HG02970 (cell line): Measurements from ENCODE around the gene CEP70.
"Not testable (repeated sequence)": the region's sequence is repeated elsewhere in the genome, so short reads cannot be mapped to it uniquely, and the experiment has no call there.

Experiments
- ATAC-seq: cut with Tn5 transposase; IDR thresholded peaks from one replicate; pipeline ENCODE4 v1.9.1; 2021; ENCODE audit warnings: mild to moderate bottlenecking, moderate library complexity, moderate number of reproducible peaks; ENCODE audit not compliant: unreplicated experiment, low FRiP score

The CEP70 gene, protein sequence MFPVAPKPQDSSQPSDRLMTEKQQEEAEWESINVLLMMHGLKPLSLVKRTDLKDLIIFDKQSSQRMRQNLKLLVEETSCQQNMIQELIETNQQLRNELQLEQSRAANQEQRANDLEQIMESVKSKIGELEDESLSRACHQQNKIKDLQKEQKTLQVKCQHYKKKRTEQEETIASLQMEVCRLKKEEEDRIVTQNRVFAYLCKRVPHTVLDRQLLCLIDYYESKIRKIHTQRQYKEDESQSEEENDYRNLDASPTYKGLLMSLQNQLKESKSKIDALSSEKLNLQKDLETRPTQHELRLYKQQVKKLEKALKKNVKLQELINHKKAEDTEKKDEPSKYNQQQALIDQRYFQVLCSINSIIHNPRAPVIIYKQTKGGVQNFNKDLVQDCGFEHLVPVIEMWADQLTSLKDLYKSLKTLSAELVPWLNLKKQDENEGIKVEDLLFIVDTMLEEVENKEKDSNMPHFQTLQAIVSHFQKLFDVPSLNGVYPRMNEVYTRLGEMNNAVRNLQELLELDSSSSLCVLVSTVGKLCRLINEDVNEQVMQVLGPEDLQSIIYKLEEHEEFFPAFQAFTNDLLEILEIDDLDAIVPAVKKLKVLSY

DNA sequence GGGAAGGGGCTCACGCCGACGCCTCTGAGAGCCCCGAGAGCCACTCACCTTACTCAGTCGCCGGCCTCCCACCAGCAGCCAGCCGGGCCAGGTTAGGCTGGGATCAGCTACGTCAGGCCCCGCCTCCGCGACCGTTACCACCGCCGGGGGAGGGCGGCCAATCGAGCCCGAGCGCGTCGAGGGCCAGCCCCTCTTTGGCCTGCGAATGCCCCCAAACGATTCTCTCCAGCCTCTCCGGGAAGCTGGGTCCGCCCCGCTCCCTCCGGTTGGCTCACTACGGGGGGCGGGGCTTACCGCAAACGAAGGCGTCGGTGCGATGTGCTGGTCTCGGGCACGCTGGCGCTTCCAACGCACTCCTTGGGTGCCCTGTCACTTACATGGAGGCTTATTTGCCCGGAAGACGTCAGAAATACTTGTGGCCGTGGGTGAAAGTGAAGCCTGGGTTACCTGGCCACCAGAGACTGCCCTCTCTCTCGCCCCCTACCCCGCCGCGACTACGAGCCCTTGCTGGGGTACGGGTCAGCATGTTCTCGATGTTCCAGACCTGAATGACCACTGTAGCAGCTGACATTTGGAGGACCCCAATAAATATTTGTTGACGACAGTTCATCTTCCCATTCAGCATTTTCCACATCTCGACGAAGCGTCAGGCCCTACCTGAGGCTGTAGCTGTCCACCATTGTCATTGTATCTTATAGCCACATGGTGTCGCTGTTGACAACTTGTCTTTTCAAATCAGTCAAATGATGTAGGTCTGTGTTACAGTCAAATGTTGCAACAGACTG is at the start of gene CEP70:
Gene CEP70 (minus strand): TSS at position 111 of the 785 bp plus-strand sequence. CDS start 21,333 bp downstream, outside the sequence.
- peak; percentile 86 for ATAC-seq

DNA sequence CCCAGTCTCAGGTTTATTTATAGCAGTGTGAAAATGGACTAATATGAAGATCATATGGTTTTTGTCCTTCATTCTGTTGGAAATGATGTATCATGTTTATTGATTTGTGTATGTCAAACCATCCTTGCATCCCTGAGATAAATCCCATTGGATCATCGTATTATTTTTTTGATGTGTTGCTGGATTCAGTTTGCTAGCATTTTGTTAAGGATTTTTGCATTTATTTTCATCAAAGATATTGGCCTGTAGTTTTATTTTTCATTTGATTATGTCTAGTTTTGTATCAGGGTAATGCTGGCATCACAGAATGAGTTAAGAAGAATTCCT is 48.8 kb upstream of the CEP70 start:
- no peak for ATAC-seq

DNA sequence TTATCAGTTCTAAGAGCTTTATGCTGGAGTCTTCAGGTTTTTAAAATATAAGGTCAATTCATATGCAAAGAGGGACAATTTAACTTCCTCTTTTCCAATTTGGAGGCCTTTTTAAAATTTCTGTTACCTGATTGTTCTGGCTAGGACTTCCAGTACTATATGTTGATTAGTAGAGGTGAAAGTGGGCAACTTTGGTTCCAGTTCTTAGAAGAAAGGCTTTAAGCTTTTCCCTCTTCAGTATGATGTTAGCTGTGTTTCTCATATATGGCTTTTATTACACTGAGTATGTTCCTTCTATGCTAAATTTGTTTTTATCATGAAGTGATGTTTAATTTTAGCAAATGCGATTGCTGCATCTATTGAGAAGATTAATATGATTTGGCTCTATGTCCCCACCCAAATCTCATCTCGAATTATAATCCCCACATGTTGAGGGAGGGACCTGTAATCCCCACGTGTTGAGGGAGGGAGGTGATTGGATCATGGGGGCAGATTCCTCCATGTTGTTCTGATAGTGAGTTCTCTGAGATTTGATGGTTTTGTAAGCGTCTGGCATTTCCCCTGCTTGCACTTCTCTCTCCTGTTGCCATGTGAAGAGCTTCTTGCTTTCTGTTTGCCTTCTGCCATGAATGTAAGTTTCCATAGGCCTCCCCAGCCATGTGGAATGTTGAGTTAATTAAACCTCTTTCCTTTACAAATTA is 48.3 kb upstream of the CEP70 start:
- ATAC-seq, result no peak

DNA sequence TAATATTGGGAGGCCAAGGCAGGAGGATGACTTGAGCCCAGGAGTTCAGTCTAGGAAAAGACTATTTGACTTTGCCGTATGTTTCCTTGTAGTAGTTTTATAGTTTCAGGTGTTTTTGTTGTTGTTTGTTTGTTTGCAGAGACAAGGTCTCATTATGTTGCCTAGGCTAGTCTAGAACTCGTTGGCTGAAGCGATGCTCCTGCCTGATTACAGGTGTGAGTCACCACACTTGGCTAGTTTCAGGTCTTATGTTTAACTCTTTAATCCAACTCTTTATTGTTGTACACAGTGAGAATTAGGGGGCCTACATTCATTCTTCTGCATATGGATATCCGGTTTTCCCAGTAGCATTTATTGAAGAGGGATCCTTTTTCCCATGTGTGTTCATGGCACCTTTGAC is 46.5 kb upstream of the CEP70 start:
- no peak for ATAC-seq

DNA sequence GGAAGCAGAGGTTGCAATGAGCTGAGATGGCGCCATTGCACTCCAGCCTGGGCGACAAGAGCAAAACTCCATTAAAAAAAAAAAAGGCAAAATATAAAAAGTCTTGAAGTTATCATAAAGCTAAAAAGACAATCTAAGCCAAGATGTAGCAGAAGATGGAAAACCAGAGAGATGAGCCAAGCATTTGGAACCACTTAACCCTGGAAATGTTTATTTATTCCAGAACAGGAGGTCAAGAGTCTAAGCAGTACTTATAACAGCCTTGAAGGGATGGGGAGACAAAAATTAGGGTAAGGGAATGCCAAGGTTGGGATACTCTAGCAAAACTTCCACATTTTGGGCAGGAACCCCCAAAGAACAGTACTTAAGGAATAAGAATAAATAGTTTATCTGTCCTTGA is 44.6 kb upstream of the CEP70 start:
- no peak for ATAC-seq

DNA sequence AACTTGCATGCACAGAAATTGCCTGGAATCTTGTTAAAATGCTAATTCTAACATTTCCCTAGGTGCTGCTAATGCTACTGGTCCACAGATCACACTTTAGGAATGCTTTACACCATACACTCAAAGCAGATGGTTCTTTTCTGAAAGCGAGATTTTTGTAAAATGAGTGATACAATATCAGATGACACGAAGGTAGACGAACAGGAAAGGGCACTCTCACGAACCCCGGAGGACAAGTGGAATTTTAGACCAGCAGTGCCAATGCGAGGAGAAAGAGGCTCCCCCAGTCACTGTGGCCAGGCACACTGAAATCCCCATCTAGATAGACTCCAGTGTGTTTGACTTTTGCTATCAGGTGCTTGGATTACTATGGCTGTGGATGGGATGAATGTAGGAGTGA is 35.5 kb upstream of the CEP70 start:
- ATAC-seq, result no peak

DNA sequence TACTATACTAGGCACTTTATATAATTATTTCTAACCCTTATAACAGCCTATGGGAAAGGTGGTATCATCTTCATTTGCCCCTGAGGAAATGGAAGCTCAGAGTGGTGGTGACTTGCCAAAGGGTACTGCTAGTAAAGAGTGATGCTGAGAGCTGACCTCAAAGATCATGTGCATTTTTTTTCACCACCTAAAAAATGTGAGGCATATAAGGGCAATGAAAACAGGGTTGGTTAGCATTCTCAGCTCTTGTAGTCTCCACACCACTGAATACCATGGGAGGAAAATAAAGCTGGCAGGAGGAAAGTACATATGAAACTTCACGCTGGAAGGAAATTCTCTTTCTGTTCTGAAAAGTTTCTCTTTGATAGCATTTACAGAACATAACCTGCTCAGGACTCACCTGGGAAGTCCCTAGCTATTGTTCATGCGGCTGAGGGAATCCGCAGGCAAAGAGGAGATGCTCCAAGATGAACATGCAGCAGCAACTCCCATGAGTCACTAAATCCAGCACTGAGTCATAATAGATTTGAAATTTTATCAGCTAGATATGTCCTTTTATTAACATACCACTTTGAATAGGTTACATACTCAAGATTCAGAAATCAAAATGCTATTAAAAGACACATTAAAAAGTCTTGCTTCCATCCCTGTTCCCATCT is 31.8 kb upstream of the CEP70 start:
- no peak for ATAC-seq

DNA sequence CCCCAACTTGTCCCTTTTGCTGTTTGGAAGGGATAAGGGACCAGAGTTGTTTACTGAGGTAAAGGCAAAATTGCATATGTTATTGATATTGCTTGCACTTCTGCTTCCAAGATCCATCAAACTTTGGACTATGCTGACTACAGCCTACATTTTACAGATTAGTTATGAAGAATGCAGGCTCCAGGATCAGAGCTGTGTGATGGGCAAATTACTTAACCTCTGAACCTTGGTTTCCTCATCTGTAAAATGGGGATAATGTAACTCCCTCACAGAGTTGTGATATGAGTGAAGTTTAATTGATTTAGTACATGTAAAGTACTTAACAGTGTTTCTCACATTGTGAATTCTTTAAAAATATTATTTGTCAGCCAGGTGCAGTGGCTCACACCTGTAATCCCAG is 30.5 kb upstream of the CEP70 start:
- ATAC-seq, result no peak

DNA sequence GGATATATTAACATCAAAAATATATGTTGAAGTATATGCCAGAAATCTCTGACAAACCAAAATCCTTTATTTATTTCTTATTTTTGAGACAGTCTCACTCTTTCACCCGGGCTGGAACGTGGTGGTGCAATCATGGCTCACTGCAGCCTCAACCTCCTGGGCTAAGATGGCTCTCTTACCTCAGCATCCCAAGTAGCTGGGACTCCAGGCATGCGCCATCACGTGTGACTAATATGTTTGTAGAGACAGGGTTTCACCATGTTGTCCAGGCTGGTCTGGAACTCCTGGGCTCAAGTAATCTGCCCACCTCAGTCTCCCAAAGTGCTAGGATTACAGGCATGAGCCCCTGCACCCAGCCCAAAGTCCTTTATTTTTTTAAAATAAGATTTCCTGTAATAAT is 26.4 kb upstream of the CEP70 start:
- no peak for ATAC-seq

DNA sequence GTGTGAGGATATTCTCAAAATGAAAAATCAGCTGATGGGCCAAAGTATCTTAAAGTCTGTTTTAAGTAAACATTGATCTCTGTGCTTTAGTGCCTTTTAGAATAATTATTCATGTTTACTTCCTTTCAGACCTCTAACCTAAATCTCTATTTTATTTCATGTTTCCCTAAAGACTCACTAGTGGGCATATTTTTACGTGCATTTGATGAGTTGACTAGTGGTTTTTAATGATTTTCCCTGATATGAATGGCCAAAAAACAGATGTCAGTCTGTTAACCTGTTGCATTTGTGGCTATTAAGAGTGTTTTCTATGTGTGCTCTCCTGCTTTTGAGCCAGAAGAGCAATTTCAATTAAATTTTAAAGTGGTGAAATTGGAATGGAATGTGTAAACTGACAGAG is 21.4 kb upstream of the CEP70 start:
- no peak for ATAC-seq

DNA sequence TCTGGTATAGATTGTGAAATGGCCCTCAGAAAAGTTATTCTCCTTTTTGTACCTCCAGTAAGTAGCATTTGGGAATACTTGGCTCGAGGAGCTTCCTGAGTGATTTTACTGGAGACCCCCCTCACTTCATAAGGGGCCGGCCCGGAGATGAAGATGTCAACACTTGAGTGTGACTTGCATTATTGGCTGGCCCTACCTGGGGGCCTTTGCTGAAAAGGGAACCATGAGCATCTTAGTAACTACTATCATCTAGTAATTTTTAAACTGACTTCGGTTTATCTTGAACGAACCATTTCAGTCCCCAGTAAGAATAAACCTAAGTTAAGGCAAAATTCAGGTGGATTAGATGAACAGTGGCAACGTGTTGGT is 15.8 kb upstream of the CEP70 start:
- no peak for ATAC-seq

DNA sequence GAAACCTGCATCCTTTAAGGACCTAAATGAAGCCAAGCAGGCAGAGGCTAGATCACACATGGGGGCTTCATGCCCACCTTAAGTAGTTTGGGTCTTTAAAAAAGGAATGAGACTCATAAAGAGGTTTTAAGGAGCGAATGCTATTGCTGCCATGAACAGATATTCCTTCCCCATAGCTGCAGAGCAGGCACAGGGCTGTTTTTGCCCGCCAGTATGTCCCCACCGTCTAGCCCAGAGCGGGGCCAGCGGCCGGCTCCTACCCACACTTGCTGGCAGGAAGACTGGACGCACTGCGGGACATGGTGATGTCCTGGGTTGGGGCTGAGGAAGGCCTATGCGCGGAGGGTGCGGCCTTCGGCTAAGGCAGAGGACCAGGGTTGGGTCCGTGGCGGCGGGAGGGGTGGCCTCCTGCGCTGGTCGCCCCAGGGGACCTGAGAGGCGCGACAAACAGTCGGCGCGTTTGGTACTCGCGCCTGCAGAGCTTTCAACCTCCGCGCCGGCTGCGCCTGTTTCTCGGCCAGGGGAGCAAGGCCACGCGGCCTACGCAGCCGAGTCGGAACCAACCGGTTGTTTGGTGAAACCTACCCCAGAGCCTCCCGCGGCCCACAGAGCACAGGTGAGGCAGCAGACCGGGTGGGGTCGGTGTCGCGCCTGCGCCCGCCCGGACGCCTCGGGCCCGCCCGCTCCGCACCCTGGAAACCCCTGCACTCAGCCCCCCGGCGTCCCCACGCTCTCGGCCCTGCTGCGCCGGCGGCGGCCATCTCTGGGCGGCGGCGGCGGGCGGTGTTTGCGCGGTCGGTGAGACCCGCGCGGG is 14.5 kb upstream of the CEP70 start, which contains the start of gene FAIM:
Gene FAIM (plus strand): TSS at position 450 of the 814 bp plus-strand sequence. CDS start 10,956 bp downstream, outside the sequence.
- peak; percentile 72 for ATAC-seq

DNA sequence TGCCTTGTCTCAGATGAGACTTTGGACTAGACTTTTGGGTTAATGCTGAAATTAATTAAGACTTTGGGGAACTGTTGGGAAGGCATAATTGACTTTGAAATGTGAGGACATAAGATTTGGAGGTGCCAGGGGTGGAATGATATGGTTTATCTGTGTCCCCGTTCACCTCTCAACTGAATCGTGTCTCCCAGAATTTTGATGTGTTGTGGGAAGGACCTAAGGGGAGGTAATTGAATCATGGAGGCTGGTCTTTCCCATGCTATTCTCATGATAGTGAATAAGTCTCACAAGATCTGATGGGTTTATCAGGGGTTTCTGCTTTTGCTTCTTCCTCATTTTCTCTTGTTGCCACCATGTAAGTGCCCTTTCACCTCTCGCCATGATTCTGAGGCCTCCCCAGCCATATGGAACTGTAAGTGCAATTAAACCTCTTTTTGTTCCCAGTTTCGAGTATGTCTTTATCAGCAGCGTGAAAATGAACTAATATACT is 10.1 kb upstream of the CEP70 start:
- not testable (repeated sequence) for ATAC-seq

DNA sequence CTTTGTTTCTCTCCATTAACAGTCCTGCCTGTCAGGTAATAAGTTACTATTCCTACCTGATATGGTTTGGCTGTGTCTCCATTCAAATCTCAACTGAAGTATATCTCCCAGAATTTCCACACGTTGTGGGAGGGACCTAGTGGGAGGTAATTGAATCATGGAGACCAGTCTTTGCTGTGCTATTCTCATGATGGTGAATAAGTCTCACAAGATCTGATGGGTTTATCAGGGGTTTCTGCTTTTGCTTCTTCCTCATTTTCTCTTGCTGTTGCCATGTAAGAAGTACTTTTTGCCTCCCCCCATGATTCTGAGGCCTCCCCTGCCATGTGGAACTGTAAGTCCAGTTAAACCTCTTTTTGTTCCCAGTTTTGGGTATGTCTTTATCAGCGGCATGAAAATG is 7.6 kb upstream of the CEP70 start:
- not testable (repeated sequence) for ATAC-seq

DNA sequence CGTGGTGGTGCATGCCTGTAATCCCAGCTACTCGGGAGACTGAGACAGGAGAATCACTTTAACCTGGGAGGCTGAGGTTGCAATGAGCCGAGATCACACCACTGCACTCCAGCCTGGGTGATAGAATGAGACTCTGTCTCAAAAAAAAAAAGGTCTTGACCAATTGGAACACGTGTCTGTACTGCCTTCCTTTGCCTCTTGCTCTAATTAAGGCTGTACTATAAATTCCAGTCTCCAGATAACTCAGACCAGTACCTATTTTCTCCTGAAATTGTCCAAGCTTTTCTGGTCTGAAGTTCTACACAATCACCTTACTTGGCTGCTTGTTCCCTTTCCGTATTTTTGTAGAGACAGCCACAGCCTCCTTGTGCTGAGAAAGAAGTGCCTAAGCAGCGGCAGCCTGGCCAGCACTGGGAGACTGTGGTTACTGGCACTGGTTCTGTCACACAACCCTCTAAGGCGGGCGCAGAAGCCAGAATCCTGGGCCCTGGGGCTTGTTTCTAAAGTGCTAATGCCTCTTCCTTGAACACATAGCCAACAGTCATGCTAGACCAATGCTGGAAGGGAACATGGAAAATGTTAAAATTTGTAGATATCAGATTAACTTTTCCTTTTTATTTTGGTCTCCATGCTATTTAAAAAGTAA is 6.2 kb upstream of the CEP70 start:
- ATAC-seq, result no peak

DNA sequence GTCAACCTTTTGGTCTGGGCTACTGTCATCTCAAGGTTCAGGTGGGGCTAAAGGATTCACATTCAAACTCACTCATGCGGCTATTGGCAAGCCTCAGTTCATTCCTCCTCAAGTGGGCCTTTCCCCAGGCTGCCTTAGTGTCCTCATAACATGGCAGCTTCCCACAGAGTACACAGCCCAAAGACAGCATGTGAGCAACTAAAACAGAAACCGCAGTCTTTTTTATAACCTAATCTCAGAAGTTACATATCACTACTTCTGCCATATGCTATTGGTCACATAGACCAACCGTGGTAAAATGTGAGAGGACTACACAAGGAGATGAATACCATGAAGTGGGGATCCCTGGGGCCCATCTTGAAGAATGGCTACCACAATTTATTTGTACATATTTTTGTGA is 4.5 kb upstream of the CEP70 start:
- no peak for ATAC-seq

DNA sequence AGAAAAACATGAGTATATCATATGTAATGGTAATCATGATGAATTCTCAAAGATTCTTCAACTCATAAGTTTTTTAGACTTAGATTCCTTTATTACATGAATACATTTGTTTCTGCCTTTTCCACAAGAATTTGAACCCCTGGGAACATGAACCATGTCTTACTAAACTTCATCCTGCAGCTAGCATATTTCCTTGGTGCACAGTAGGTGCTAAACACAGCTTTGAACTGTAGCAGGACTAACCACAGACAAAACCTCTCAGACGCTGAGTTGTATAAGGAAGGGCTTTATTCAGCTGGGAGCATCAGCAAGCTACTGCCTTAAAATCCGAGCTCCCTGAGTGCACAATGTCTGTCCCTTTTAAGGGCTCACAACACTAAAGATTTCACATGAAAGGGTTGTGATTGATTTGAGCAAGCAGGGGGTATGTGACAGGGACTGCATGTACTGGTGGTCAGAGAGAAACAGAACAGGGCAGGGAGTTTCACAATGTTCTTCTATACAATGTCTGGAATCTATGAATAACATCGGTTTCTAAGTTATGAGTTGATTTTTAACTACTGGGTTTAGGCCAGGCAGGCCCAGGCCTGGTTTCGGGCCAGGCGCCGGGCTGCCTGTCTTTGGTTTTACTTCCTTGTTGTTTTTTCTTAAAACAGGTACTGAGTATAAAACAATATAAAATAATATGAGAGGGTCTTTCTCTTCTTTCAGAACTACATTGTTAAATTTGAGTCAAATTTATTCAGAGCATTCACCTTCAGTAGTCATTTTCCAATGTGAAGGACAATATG is 3.3 kb upstream of the CEP70 start:
- not testable (repeated sequence) for ATAC-seq
